Fibroblast of skin of left quadriceps (primary cell): ENCODE measurements around the gene KRT77.

ENCODE experiments used
- DNase-seq, 2 experiments: peaks; one replicate each; pipeline ENCODE4 v3.0.0-alpha.2; 2013; ENCODE audit warnings: low read depth in 2 of 2

KRT77 gene

GRCh38 chr12:52656616-52657015 lies 46.7 kb downstream of the KRT77 start:
- DNase-seq, result no peak

GRCh38 chr12:52655720-52656124 lies 47.6 kb downstream of the KRT77 start:
- no peak for DNase-seq

DNA sequence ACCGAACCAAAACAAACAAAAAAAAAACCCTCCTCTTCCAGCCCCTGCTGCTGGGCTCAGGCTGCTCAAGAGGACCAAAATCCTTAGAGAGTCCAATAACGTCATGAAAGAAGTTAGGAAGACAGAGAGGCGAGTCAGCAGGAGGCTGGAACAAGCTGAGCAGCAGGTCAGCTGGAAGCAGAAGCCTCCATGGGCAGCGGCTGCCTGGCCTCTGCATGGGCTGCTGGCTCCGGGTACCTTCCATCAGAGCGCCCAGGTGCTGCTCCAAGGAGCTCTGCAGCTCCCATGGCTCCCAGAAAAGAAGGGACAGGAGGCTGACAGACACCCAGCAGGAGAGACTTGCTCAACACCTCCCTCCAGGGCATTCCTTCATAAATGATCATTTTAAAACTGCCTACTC lies 48.1 kb downstream of the KRT77 start:
- no peak for DNase-seq

DNA sequence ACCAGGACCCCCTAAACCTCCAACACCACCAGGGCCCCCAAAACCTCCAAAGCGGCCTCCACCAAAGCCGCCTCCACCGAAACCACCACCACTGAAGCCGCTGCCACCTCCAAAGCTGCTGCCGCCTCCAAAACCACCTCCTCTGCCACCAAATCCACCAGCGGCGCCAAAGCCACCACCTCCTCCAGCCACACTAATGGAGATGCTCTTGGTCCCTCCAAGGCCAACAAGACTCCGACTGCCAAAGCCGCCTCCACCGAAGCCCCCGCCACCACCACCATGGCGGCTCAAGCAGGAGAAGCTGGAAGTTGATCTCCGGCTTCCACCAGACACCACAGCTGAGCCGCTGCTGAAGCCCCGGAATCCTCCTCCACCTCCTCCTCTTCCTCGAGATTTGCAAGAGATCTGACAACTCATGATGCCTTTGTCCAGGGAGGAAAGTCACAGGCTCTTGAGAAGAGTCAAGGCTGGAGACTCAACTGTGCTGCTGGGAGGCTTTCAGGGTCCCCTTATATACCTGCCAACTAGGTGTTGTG lies 51.5 kb downstream of the KRT77 start, which contains the start of gene KRT2:
TSS of gene KRT2 (minus strand) at position 486 of the 536 bp plus-strand sequence. CDS start at position 417, 69 bp downstream.
- DNase-seq, result no peak

GRCh38 chr12:52650520-52651081 lies 52.7 kb downstream of the KRT77 start:
- DNase-seq, result no peak

DNA sequence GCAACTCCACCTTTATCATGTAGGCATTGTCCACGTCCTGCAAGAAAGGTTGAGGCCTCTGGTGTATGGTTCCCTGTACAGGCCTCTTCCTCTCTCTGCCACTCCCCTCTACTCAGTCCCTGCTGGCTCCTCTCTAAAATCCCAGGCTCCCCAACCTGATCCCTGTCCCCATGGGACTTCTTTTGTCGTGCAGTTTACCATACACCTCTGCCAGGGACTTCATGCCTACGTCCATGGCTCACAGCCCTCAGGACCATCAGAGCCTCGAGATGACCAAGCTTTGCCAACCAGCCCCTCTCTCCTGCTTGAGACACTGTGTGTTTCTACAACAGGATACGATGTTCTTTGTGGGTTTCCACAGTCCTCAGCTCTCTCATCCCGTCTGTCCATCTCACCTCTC lies 54.3 kb downstream of the KRT77 start:
- no peak for DNase-seq

DNA sequence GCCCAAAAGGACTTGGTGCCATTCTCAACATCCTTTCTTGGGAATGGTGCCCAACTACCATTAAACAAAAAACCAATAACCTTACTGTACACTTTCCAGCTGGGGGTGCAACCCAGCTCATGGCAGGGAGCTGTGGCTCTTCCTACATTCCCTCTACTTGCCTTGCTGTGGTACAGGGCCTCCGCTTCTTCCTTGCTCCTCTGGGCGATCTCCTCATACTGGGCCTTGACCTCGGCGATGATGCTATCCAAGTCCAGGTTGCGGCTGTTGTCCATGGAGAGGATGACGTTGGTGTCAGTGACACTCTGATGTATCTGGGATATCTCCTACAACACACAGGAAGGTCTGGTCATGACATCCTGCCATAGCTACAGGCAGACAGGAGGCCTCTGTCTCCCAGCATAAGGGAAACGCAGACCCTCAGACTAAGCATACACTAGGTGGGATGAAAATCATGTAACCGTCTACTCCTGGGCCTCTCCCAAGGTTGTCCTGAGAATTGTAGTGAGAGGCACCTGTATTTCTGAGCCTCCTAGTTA lies 55.2 kb downstream of the KRT77 start:
- DNase-seq, result no peak

GRCh38 chr12:52647601-52648000 lies 55.7 kb downstream of the KRT77 start:
- no peak for DNase-seq

DNA sequence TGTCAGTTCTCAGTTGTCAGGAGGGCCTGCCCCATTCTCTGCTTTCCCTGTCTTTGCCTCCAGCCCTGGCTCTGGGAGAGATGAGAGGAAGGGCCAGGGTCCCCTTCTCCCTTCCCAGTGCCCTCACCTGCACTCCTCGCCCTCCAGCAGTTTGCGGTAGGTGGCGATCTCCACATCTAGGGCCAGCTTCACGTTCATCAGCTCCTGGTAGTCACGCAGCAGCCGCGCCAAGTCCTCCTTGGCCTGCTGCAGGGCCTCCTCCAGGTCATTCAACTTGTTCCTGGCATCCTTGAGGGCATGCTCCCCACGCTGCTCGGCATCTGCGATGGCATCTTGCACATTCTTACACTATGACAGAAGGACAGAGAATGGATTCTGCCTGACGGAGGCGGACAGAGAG lies 56.7 kb downstream of the KRT77 start:
- no peak for DNase-seq

DNA sequence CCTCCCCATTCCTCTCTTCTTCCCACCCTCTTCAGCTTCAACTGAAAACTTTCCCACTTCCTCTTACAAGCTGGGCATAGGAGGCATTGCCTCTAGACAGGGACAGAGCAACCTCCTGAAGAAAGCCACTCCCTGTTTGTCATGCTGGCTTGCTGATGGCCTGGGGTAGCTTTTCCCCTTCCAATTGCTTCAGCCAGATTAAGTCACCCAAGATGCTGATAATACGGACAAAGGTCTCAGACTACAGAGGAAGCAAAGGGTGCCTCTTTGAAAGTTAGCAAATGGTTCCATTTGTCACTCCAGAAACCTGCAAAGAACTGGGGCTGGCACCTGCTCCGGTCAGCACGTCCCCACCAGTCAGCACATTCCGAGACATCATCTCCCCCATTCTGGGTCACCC lies 57.3 kb downstream of the KRT77 start:
- DNase-seq, result no peak

- no peak for DNase-seq
These were observed 58.1 kb downstream of the KRT77 start for GRCh38 chr12:52645120-52645761.

GRCh38 chr12:52644078-52644415 lies 59.3 kb downstream of the KRT77 start:
- no peak for DNase-seq

- no peak for DNase-seq
These were observed 59.9 kb downstream of the KRT77 start for GRCh38 chr12:52643233-52644077.

- no peak for DNase-seq
These were observed 61.9 kb downstream of the KRT77 start for GRCh38 chr12:52641468-52641867.
